ENCODE measurements around the gene CDH16. TPM values are rescaled to one million over a fixed set of nuclear protein-coding genes. Genes with fewer than 3 reads are reported as not detected.

Gene CDH16
- total RNA-seq, result not detected in 2 replicates

DNA sequence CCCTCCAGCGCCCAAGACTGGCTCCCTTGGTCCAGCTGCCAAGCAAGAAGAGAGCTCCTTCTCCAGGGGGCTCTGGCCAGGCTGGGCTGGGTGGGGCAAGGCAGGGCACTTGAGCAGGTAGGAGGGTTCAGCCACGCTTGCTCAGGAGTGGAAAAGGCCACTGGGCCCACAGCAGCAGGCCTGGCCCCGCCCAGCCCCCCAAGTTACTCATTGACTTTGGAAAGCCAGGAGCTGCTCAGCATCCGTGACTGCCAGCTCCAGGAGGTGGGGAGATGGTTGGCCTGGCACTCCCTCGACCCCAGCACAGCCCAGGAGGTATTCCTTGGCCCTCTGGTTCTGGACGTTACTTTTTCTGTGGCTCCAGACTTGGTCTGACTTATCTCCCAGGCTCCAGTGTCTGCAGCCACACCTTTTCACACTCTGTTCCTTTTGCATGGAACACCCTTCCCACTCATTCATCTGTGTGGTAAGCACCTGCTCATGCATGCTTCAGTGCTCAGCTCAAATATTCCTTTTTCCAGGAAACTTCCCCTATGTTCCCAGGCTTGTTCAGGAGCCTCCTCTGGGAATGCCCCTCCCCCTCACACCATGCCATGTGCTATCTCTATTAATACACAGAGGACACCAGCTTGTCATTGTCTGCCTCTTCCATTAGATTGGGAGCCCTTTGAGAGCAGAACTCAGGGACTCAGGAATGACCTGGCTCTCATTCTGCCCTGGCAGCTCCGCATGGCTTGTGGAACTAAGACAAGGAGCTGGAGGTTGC is at the start of gene CDH16:
Gene CDH16 (minus strand): TSS at position 83 of the 766 bp plus-strand sequence. CDS start 820 bp downstream, outside the sequence.

DNA sequence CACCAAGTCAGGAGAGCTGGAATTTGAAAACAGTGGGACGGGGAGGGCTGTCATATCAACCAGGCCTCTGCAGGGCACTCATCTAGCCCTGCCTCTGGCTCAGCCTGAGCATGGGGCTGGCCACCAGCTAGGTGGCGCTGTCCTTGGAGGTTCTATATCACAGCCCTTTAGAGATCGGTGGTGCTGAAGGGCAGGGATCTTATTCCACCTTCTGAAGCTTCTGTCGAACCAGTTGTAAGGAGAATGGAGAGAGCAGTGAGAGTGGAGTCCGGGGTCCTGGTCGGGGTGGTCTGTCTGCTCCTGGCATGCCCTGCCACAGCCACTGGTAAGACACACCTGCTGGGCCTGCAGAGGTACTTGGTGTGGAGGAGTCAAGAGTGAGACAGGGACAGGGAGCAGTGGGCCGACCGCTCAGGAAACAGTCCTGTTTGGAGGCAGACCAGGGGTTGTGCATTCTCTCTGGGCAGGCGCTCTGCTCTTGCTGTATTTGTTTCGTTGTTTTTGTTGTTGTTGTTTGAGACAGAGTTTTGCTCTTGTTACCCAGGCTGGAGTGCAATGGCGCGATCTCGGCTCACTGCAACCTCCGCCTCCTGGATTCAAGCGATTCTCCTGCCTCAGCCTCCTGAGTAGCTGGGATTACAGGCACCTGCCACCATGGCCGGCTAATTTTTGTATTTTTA is 42.5 kb upstream of the CDH16 start, which contains the start of gene CES3:
Gene CES3 (plus strand): TSS at position 202 of the 680 bp plus-strand sequence. CDS start 42 bp downstream, at position 244.

GRCh38 chr16:66935314-66936011 is 16.8 kb upstream of the CDH16 start, which contains the start of gene CES2:
Gene CES2, plus strand, starts transcription at chr16:66935516. Its CDS starts 120 bp downstream, at chr16:66935636.

DNA sequence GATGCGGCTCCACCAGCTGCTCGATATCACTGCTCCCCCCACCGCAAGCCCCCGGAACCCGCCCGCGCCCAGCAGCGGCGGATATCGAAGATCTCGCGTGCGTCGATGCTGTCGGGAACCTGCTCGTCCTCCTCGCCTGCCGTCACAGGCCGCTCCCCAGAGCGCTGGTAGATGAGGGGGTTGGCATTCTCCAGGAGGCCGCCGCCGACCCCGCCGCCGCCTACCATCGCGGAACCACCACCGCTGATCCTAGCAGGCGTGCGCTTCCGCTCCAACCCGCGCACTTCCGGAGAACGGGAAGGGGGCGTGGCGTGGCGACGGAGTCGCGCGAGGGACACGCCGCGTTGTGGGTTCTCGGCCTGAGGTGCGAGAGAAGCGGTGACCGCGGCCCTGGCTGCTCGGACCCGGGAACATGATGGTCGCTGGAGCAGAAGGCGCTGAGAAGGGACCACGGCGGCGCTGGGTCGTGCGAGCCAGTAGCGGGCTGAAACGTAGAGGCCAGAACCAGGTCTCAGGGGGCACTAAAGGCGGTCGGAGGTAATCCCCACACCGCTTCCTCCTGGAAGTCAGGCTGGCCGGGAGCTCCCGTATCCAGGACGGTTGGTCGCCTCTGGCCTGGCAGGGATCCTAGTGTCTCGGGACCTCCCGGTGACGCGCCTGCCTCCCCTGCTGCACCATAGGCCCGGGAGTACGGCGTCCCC is 15.6 kb upstream of the CDH16 start, which contains the start of gene CIAO2B:
Gene CIAO2B (minus strand): TSS at position 265 of the 701 bp plus-strand sequence. CDS start 38 bp downstream, at position 227.

DNA sequence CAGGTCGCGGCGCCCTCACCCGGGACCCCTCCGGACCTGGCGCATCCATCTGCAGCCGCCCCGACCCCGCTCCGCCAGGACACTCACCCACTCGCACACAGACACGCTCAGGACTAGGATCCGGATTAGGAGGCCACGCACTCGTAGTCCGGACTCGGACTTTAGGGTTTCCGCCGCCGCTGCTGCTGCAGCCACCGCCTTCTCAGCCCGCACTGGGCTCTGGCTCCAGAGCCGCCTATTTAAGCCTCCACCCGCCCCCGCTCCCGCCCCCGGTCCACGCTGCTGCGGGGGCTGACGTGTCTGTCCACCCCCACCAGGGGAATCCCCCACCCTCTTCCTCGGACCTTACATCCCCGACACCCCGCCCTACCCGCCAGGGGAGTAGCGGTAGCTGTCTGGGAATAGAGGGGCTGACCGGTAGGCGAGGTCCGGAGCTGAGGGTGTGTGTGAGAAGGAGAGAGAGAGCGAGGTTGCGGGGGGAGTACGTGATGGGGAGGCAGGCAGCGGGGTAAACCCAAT is 6.7 kb upstream of the CDH16 start, which contains the start of gene RRAD:
Gene RRAD (minus strand): TSS at position 214 of the 519 bp plus-strand sequence. CDS start 356 bp downstream, outside the sequence.

DNA sequence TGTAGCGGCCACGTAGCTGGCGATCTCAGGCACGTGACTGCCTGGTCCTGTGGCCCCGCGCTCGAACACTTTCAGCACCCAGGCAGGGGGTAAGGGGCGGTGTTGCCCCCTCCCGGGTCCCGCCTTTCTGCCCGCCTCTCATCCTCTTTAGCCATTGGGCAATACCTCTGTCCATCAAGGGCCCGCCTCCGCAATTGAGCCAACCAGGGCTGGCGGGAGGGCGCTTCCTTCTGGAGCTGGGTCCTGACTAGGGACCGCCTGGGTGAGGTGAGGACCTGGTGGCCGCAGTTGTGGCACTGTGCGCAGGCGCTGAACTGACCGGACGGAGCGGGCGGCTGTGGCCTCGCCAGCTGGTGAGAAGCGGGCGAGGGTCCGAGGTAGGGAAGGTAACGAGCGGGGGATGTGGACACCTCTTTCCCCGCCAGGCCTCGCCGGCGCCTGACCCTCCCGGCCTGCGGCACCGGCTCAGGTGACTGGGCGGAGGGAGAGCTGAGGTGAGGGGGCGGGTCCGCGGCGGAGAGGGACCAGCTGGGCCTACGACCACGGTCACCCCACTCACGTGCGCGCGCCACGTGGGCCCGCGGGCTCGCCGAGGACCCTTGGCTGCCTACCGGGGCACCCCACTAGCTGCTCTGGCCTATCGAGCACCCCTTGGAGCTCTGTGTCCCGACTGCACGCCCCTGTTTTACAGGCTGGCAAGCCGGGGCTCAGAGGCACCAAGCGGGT is 38.2 kb downstream of the CDH16 start, which contains the start of gene PDP2:
Gene PDP2 (plus strand): TSS at position 228 of the 726 bp plus-strand sequence. CDS start 3,770 bp downstream, outside the sequence.

Other genes starting within 250 kb of the CDH16 start
- 3.5 and 6.5 TPM in 2 replicates for gene CMTM4, start 222.1 kb downstream of the CDH16 start, total RNA-seq
- gene DYNC1LI2, start 167.3 kb downstream of the CDH16 start, total RNA-seq, result 122 and 152 TPM in 2 replicates
- under 0.01 and 0.09 TPM in 2 replicates for gene TERB1, start 117.3 kb downstream of the CDH16 start, total RNA-seq
- 52.1 and 56.9 TPM in 2 replicates for gene NAE1, start 87.9 kb downstream of the CDH16 start, total RNA-seq
- not detected in 2 replicates for gene CA7, start 74.5 kb downstream of the CDH16 start, total RNA-seq
- 5.1 and 5.2 TPM in 2 replicates for gene PDP2, start 38.4 kb downstream of the CDH16 start, total RNA-seq
- 9.8 and 11.7 TPM in 2 replicates for gene RRAD, start 6.7 kb upstream of the CDH16 start, total RNA-seq
- 154 and 205 TPM in 2 replicates for gene CIAO2B, start 15.5 kb upstream of the CDH16 start, total RNA-seq
- gene CES2, start 16.6 kb upstream of the CDH16 start, total RNA-seq, result 20.6 and 29.0 TPM in 2 replicates
- 0.17 and 0.95 TPM in 2 replicates for gene CES3, start 42.4 kb upstream of the CDH16 start, total RNA-seq
- 1.1 and 3.3 TPM in 2 replicates for gene CES4A, start 69.7 kb upstream of the CDH16 start, total RNA-seq
- 49.2 and 80.2 TPM in 2 replicates for gene CBFB, start 110.3 kb upstream of the CDH16 start, total RNA-seq
- 10.9 and 12.3 TPM in 2 replicates for gene PHAF1, start 191.1 kb upstream of the CDH16 start, total RNA-seq
- gene B3GNT9, start 232.1 kb upstream of the CDH16 start, total RNA-seq, result 30.4 and 30.6 TPM in 2 replicates
- gene TRADD, start 241.0 kb upstream of the CDH16 start, total RNA-seq, result 22.2 and 24.0 TPM in 2 replicates
- 13.1 and 14.2 TPM in 2 replicates for gene FBXL8, start 241.1 kb upstream of the CDH16 start, total RNA-seq
- gene HSF4, start 245.9 kb upstream of the CDH16 start, total RNA-seq, result 29.5 and 58.1 TPM in 2 replicates